PFSK-1 (cell line): Measurements from ENCODE around the gene GSS.

Source experiments
- POLR2AphosphoS5 ChIP-seq: IDR thresholded peaks from 2 replicates; pipeline ENCODE4 v1.6.1; 2012; ENCODE audit warnings: low read depth, mild to moderate bottlenecking, control low read depth, low read length, moderate library complexity
- SIN3A ChIP-seq: IDR thresholded peaks from 2 replicates; pipeline ENCODE4 v1.6.1; 2012; ENCODE audit warnings: mild to moderate bottlenecking, low read length, moderate library complexity, borderline replicate concordance; ENCODE audit not compliant: insufficient read depth
- TAF1 ChIP-seq: IDR thresholded peaks from 2 replicates; pipeline ENCODE4 v1.6.1; 2012; ENCODE audit warnings: low read length, control low read depth, borderline replicate concordance; ENCODE audit not compliant: insufficient read depth
- TF ChIP-seq, protein P1 (sequence below), 2 experiments: IDR thresholded peaks; 2 replicates each; pipeline versions ENCODE4 v1.6.1 to v1.8.0; 2011 to 2012; ENCODE audit warnings: low read depth in 2 of 2, low read length in 2 of 2, control low read depth in 1 of 2, inconsistent platforms in 1 of 2, mild to moderate bottlenecking in 1 of 2, moderate library complexity in 1 of 2; ENCODE audit not compliant: insufficient read depth in 1 of 2

- no peak for TF ChIP-seq POLR2AphosphoS5
- TF ChIP-seq, protein P1, sequence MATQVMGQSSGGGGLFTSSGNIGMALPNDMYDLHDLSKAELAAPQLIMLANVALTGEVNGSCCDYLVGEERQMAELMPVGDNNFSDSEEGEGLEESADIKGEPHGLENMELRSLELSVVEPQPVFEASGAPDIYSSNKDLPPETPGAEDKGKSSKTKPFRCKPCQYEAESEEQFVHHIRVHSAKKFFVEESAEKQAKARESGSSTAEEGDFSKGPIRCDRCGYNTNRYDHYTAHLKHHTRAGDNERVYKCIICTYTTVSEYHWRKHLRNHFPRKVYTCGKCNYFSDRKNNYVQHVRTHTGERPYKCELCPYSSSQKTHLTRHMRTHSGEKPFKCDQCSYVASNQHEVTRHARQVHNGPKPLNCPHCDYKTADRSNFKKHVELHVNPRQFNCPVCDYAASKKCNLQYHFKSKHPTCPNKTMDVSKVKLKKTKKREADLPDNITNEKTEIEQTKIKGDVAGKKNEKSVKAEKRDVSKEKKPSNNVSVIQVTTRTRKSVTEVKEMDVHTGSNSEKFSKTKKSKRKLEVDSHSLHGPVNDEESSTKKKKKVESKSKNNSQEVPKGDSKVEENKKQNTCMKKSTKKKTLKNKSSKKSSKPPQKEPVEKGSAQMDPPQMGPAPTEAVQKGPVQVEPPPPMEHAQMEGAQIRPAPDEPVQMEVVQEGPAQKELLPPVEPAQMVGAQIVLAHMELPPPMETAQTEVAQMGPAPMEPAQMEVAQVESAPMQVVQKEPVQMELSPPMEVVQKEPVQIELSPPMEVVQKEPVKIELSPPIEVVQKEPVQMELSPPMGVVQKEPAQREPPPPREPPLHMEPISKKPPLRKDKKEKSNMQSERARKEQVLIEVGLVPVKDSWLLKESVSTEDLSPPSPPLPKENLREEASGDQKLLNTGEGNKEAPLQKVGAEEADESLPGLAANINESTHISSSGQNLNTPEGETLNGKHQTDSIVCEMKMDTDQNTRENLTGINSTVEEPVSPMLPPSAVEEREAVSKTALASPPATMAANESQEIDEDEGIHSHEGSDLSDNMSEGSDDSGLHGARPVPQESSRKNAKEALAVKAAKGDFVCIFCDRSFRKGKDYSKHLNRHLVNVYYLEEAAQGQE (IDR thresholded peaks at IDR 0.05; ENCODE audit: insufficient read depth in 1 of 2, low read depth in 2 of 2, low read length in 2 of 2) = no peak
- TF ChIP-seq SIN3A = no peak
- TF ChIP-seq TAF1 = no peak
Observed at GRCh38 chr20:34985461-34986310, 30.1 kb upstream of the GSS start.
